ENCODE data around the gene MYH6. TPM values are rescaled to one million over a fixed set of nuclear protein-coding genes. Genes with fewer than 3 reads are reported as not detected.
"Not testable (repeated sequence)": the region's sequence is repeated elsewhere in the genome, so short reads cannot be mapped to it uniquely, and the experiment has no call there.

Gene MYH6
- total RNA-seq, 1 experiment from 2014 or later: 0.07 TPM

DNA sequence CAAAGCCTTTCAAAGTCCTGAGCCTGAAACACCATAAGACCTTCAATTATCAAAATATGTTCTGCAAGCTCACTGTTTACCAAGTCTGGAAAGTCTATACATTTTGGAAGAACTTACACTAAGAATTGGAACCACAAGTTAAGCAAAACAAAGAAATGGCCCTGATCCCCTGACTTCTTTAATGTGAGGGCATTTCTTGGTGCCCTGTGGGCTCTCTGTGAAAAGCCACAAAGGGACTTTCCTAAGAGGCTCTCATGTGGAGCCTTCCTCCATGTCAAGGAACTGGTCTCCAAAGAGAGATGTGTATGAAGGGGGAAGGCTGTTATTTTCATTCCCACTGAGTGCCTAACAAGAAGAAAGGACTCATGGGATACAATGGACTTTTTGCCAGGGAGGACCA is 13.5 kb upstream of the MYH6 start:
- Histone ChIP-seq H4K8ac (replicated peaks; ENCODE audit: insufficient read length, low read depth, low read length) (no peak overlapping the region), H3K23ac (ENCODE audit: insufficient read length, low read depth, low read length) (no peak overlapping the region), H3K4ac (ENCODE audit: low read depth, low read length) (no peak overlapping the region), H3K4me2 (ENCODE audit: insufficient read depth, insufficient read length, low read length) (no peak overlapping the region), H4K91ac (ENCODE audit: insufficient read length, low read depth, low read length) (no peak overlapping the region), H3K23me2 (ENCODE audit: insufficient read length, low read depth, low read length, poor library complexity, severe bottlenecking) (no peaks in the 10 kb centered on the region), H2AK5ac (ENCODE audit: insufficient read length, low read length) (no peak overlapping the region), H2BK20ac (ENCODE audit: low read depth, low read length, poor library complexity, severe bottlenecking) (no peak overlapping the region), H3T11ph (ENCODE audit: low read length) (no peak overlapping the region), H3K27ac (ENCODE audit: insufficient read length, low read depth, low read length) (no peak overlapping the region), H2BK5ac (ENCODE audit: insufficient read length, low read length) (no peak overlapping the region), H3K79me2 (ENCODE audit: insufficient read depth, low read length) (no peaks in the 10 kb centered on the region), H3K14ac (ENCODE audit: insufficient read depth, low read length) (no peak overlapping the region), H2BK120ac (ENCODE audit: low read depth, low read length, poor library complexity, severe bottlenecking) (no peak overlapping the region), H4K5ac (ENCODE audit: insufficient read length, low read depth, low read length) (no peak overlapping the region), H3K4me1 (ENCODE audit: insufficient read depth, low read length) (no peaks in the 10 kb centered on the region), H2BK15ac (ENCODE audit: low read depth, low read length) (no peak overlapping the region), H2AFZ (ENCODE audit: low read length) (no peak overlapping the region), H3K9ac (ENCODE audit: extremely low read depth, insufficient read length, low read length) (no peak overlapping the region), H4K20me1 (ENCODE audit: control insufficient read depth, insufficient read depth, insufficient read length) (no peaks in the 10 kb centered on the region), H2BK12ac (ENCODE audit: insufficient read length, low read depth, low read length) (no peak overlapping the region), H3K79me1 (ENCODE audit: insufficient read depth, low read depth, low read length, poor library complexity, severe bottlenecking) (no peaks in the 10 kb centered on the region), H3K9me3 (ENCODE audit: control insufficient read depth, low read depth, low read length) (no peaks in the 10 kb centered on the region), H3K18ac (ENCODE audit: insufficient read length, low read depth, low read length) (no peak overlapping the region), H3K56ac (ENCODE audit: insufficient read length, low read depth, low read length) (no peak overlapping the region), H3K27me3 (ENCODE audit: insufficient read depth, low read length) (no peaks in the 10 kb centered on the region)
- H3K4me1 Mint-ChIP-seq: peaks cover 9% of the 10 kb centered on the region in 2 experiments; a peak in 3 of 4 replicates
- TF ChIP-seq, protein P1, sequence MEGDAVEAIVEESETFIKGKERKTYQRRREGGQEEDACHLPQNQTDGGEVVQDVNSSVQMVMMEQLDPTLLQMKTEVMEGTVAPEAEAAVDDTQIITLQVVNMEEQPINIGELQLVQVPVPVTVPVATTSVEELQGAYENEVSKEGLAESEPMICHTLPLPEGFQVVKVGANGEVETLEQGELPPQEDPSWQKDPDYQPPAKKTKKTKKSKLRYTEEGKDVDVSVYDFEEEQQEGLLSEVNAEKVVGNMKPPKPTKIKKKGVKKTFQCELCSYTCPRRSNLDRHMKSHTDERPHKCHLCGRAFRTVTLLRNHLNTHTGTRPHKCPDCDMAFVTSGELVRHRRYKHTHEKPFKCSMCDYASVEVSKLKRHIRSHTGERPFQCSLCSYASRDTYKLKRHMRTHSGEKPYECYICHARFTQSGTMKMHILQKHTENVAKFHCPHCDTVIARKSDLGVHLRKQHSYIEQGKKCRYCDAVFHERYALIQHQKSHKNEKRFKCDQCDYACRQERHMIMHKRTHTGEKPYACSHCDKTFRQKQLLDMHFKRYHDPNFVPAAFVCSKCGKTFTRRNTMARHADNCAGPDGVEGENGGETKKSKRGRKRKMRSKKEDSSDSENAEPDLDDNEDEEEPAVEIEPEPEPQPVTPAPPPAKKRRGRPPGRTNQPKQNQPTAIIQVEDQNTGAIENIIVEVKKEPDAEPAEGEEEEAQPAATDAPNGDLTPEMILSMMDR (conservative IDR thresholded peaks at IDR 0.05): no peak
- no peak for DNase-seq
- no peaks in the 10 kb centered on the region for H3K36me3 Mint-ChIP-seq (ENCODE audit: insufficient read depth in 1 of 3, low read depth in 3 of 3)
- H3K9me3 Mint-ChIP-seq: peaks cover 0 to 3% of the 10 kb centered on the region in 2 experiments; a peak in 2 of 5 replicates
- no peak overlapping the region for H3K27ac Mint-ChIP-seq
- H3K27me3 Mint-ChIP-seq (ENCODE audit: low read depth): peaks cover 43% of the 10 kb centered on the region
- H3K4me3 Mint-ChIP-seq: no peak overlapping the region

DNA sequence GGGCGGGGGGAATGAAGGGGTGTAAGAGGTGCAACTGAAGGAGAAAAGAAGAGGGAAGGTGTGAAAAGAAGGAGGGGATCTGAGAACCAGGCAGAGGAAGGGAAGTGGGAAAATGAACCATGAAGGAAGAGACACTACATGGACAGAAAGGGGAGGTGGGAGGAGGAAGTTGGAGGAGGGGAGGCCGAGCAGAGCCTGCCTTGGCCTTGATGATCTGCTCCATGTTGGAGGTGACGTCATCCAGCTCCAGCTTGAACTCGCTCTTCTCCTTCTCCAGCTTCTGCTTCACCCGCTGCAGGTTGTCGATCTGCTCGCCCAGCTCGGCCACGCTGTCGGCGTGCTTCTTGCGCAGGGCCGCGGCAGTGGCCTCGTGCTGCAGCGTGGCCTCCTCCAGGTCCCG is 11.6 kb upstream of the MYH6 start:
- H3K23ac ChIP-seq (ENCODE audit: insufficient read length, low read depth, low read length); H3K18ac ChIP-seq (ENCODE audit: insufficient read length, low read depth, low read length); H3K36me3 Mint-ChIP-seq (ENCODE audit: insufficient read depth in 1 of 3, low read depth in 3 of 3): not testable (repeated sequence)

More for the DNA sequence above, 11.6 kb upstream of the MYH6 start:
- not testable (repeated sequence) for H3K4ac ChIP-seq (ENCODE audit: low read depth, low read length); H3K79me2 ChIP-seq (ENCODE audit: insufficient read depth, low read length); H2AK5ac ChIP-seq (ENCODE audit: insufficient read length, low read length); H3K9me3 ChIP-seq (ENCODE audit: control insufficient read depth, low read depth, low read length); H3K56ac ChIP-seq (ENCODE audit: insufficient read length, low read depth, low read length); H3K79me1 ChIP-seq (ENCODE audit: insufficient read depth, low read depth, low read length, poor library complexity, severe bottlenecking); H2BK120ac ChIP-seq (ENCODE audit: low read depth, low read length, poor library complexity, severe bottlenecking); H4K5ac ChIP-seq (ENCODE audit: insufficient read length, low read depth, low read length); H2BK5ac ChIP-seq (ENCODE audit: insufficient read length, low read length); H2BK20ac ChIP-seq (ENCODE audit: low read depth, low read length, poor library complexity, severe bottlenecking); H4K8ac ChIP-seq (replicated peaks; ENCODE audit: insufficient read length, low read depth, low read length); H3K9me3 Mint-ChIP-seq; H3K14ac ChIP-seq (ENCODE audit: insufficient read depth, low read length); H3K4me3 Mint-ChIP-seq; H3T11ph ChIP-seq (ENCODE audit: low read length); H3K4me2 ChIP-seq (ENCODE audit: insufficient read depth, insufficient read length, low read length); H4K20me1 ChIP-seq (ENCODE audit: control insufficient read depth, insufficient read depth, insufficient read length); H3K9ac ChIP-seq (ENCODE audit: extremely low read depth, insufficient read length, low read length); H2AFZ ChIP-seq (ENCODE audit: low read length); H3K4me1 ChIP-seq (ENCODE audit: insufficient read depth, low read length); H2BK15ac ChIP-seq (ENCODE audit: low read depth, low read length); H3K23me2 ChIP-seq (ENCODE audit: insufficient read length, low read depth, low read length, poor library complexity, severe bottlenecking); H3K27me3 ChIP-seq (ENCODE audit: insufficient read depth, low read length); H3K27ac ChIP-seq (ENCODE audit: insufficient read length, low read depth, low read length); H4K91ac ChIP-seq (ENCODE audit: insufficient read length, low read depth, low read length); H3K4me1 Mint-ChIP-seq; H2BK12ac ChIP-seq (ENCODE audit: insufficient read length, low read depth, low read length); DNase-seq; H3K27ac Mint-ChIP-seq
- peaks cover 43% of the 10 kb centered on the region for H3K27me3 Mint-ChIP-seq (ENCODE audit: low read depth)
- WGBS (ENCODE audit: extremely low coverage, insufficient read length, low lambda C conversion rate): 100% methylated on average over 1 of the region's 17 CpGs
